ENCODE data around the gene RBCK1. TPM values are rescaled to one million over a fixed set of nuclear protein-coding genes. Genes with fewer than 3 reads are reported as not detected.
"Not testable (repeated sequence)": the region's sequence is repeated elsewhere in the genome, so short reads cannot be mapped to it uniquely, and the experiment has no call there.

Gene RBCK1
- total RNA-seq, 4 donors from 2014 or later = 133 to 254 (median 154) TPM

GRCh38 chr20:385448-385847 is 22.7 kb upstream of the RBCK1 start:
- peaks cover 0 to 27% (median 0%) of the 10 kb centered on the region in 3 donors for H3K36me3 ChIP-seq
- DNase-seq = no peak
- no peaks in the 10 kb centered on the region for H3K4me1 ChIP-seq
- H3K9me3 ChIP-seq = no peaks in the 10 kb centered on the region
- H3K27me3 ChIP-seq = no peaks in the 10 kb centered on the region
- TF ChIP-seq POLR2A (IDR thresholded peaks at IDR 0.05) (no peak), CTCF (IDR thresholded peaks at IDR 0.05) (no peak)
- no peak overlapping the region for H3K4me3 ChIP-seq
- peak overlapping the region in 1 of 4 donors; percentile 7 for H3K27ac ChIP-seq

- not testable (repeated sequence) for H3K4me1 ChIP-seq, H3K27ac ChIP-seq, H3K4me3 ChIP-seq, DNase-seq, H3K27me3 ChIP-seq, H3K9me3 ChIP-seq
- H3K36me3 ChIP-seq = peaks cover 0 to 35% (median 0%) of the 10 kb centered on the region in 3 donors
Observed at GRCh38 chr20:386634-387033, 21.5 kb upstream of the RBCK1 start.

- H3K9me3 ChIP-seq = no peaks in the 10 kb centered on the region
- H3K36me3 ChIP-seq = peaks cover 0 to 44% (median 0%) of the 10 kb centered on the region in 3 donors
- no peak overlapping the region for H3K27ac ChIP-seq
- H3K4me1 ChIP-seq = no peaks in the 10 kb centered on the region
- no peaks in the 10 kb centered on the region for H3K27me3 ChIP-seq
- TF ChIP-seq POLR2A (IDR thresholded peaks at IDR 0.05) (no peak), CTCF (IDR thresholded peaks at IDR 0.05) (no peak)
- no peak overlapping the region for H3K4me3 ChIP-seq
- DNase-seq = no peak
Observed at GRCh38 chr20:387520-387919, 20.6 kb upstream of the RBCK1 start.

- Histone ChIP-seq H3K4me3 (no peak overlapping the region), H3K36me3 (peaks cover 0 to 49% (median 0%) of the 10 kb centered on the region in 3 donors), H3K27me3 (no peaks in the 10 kb centered on the region), H3K9me3 (no peaks in the 10 kb centered on the region), H3K27ac (no peak overlapping the region), H3K4me1 (no peaks in the 10 kb centered on the region)
- DNase-seq = no peak
- TF ChIP-seq POLR2A (IDR thresholded peaks at IDR 0.05) (no peak), CTCF (IDR thresholded peaks at IDR 0.05) (no peak)
Observed at GRCh38 chr20:388034-388994, 19.8 kb upstream of the RBCK1 start.

GRCh38 chr20:389220-389619 is 18.9 kb upstream of the RBCK1 start:
- no peak for TF ChIP-seq POLR2A (IDR thresholded peaks at IDR 0.05)
- TF ChIP-seq CTCF (IDR thresholded peaks at IDR 0.05) = no peak
- Histone ChIP-seq H3K4me3 (no peak overlapping the region), H3K36me3 (peaks cover 0 to 49% (median 0%) of the 10 kb centered on the region in 3 donors), H3K27me3 (no peaks in the 10 kb centered on the region), H3K4me1 (no peaks in the 10 kb centered on the region), H3K27ac (no peak overlapping the region), H3K9me3 (no peaks in the 10 kb centered on the region)
- no peak for DNase-seq

- no peak for DNase-seq
- no peak for TF ChIP-seq CTCF (IDR thresholded peaks at IDR 0.05)
- TF ChIP-seq POLR2A (IDR thresholded peaks at IDR 0.05) = no peak
Observed at GRCh38 chr20:391041-391711, 16.9 kb upstream of the RBCK1 start.

GRCh38 chr20:393296-393695 is 14.8 kb upstream of the RBCK1 start:
- not testable (repeated sequence) for H3K27ac ChIP-seq, H3K4me3 ChIP-seq, DNase-seq, H3K27me3 ChIP-seq, H3K9me3 ChIP-seq
- H3K4me1 ChIP-seq = peaks cover 0 to 10% (median 1%) of the 10 kb centered on the region in 4 donors
- peaks cover 0 to 65% (median 0%) of the 10 kb centered on the region in 3 donors for H3K36me3 ChIP-seq

More at GRCh38 chr20:391041-391711, 16.9 kb upstream of the RBCK1 start:
- no peaks in the 10 kb centered on the region for H3K9me3 ChIP-seq
- peaks cover 0 to 65% (median 0%) of the 10 kb centered on the region in 3 donors for H3K36me3 ChIP-seq
- no peaks in the 10 kb centered on the region for H3K27me3 ChIP-seq
- H3K4me3 ChIP-seq = no peak overlapping the region
- H3K27ac ChIP-seq = no peak overlapping the region
- H3K4me1 ChIP-seq = peaks cover 0 to 6% (median 0%) of the 10 kb centered on the region in 4 donors
